SK-N-SH treated with all-trans-retinoic acid at 6 μM for 48 hours (cell line): ENCODE data around the gene PRPF40B.

Source experiments
- ATAC-seq: fragments of 200-7000 bp; cut with Tn5 transposase; 3 replicates; pipeline ENCODE4 v1.9.1; 2020; ENCODE audit warnings: mild to moderate bottlenecking, moderate library complexity
- ARNTL ChIP-seq: fragments of 450-650 bp; formaldehyde crosslinking; IDR thresholded peaks from 2 replicates; pipeline ENCODE4 v1.5.0; 2020; ENCODE audit warnings: low read depth, mild to moderate bottlenecking, moderate library complexity, borderline replicate concordance
- BACH2 ChIP-seq: fragments of 250-450 bp; sonication (Bioruptor Pico); IDR thresholded peaks from 2 replicates; pipeline ENCODE4 v1.9.0; 2021; ENCODE audit warnings: mild to moderate bottlenecking, borderline replicate concordance
- CSDC2 ChIP-seq: fragments of 250-450 bp; sonication (Bioruptor Pico); IDR thresholded peaks from 2 replicates; pipeline ENCODE4 v1.5.0; 2020; ENCODE audit warnings: mild to moderate bottlenecking, moderate library complexity
- ESRRG ChIP-seq: fragments of 250-450 bp; sonication (Bioruptor Pico); IDR thresholded peaks from 2 replicates; pipeline ENCODE4 v1.6.1; 2021; ENCODE audit warnings: mild to moderate bottlenecking
- GLIS3 ChIP-seq: fragments of 250-450 bp; sonication (Bioruptor Pico); IDR thresholded peaks from 2 replicates; pipeline ENCODE4 v1.5.0; 2020; ENCODE audit warnings: mild to moderate bottlenecking, moderate library complexity
- ISL1 ChIP-seq: fragments of 250-450 bp; sonication (Bioruptor Pico); IDR thresholded peaks from 2 replicates; pipeline ENCODE4 v2.1.2; 2022; ENCODE audit warnings: mild to moderate bottlenecking, moderate library complexity
- OSR1 ChIP-seq: fragments of 250-450 bp; sonication (Bioruptor Pico); IDR thresholded peaks from 2 replicates; pipeline ENCODE4 v1.8.0; 2022; ENCODE audit warnings: moderate library complexity, mild to moderate bottlenecking, inconsistent platforms
- PPARA ChIP-seq: fragments of 250-450 bp; sonication (Bioruptor Pico); IDR thresholded peaks from 2 replicates; pipeline ENCODE4 v1.5.0; 2020; ENCODE audit warnings: mild to moderate bottlenecking, borderline replicate concordance
- RARB ChIP-seq: fragments of 250-450 bp; sonication (Bioruptor Pico); IDR thresholded peaks from 2 replicates; pipeline ENCODE4 v1.8.0; 2021; ENCODE audit warnings: mild to moderate bottlenecking, moderate library complexity
- SNAI2 ChIP-seq: fragments of 250-450 bp; sonication (Bioruptor Pico); IDR thresholded peaks from 2 replicates; pipeline ENCODE4 v1.5.0; 2020; ENCODE audit warnings: mild to moderate bottlenecking, moderate library complexity
- TCF4 ChIP-seq: fragments of 250-450 bp; sonication (Bioruptor Pico); IDR thresholded peaks from 2 replicates; pipeline ENCODE4 v1.8.0; 2021; ENCODE audit warnings: mild to moderate bottlenecking, moderate library complexity, borderline replicate concordance
- ZC3H10 ChIP-seq: fragments of 250-450 bp; sonication (Bioruptor Pico); IDR thresholded peaks from 2 replicates; pipeline ENCODE4 v1.5.1; 2021; ENCODE audit warnings: mild to moderate bottlenecking, moderate library complexity
- ZFP3 ChIP-seq: fragments of 250-450 bp; sonication (Bioruptor Pico); IDR thresholded peaks from 2 replicates; pipeline ENCODE4 v1.5.0; 2020; ENCODE audit warnings: mild to moderate bottlenecking, moderate library complexity
- ZFP30 ChIP-seq: fragments of 450-650 bp; formaldehyde crosslinking; IDR thresholded peaks from 2 replicates; pipeline ENCODE4 v1.5.0; 2022; ENCODE audit warnings: mild to moderate bottlenecking, moderate library complexity
- ZNF565 ChIP-seq: fragments of 450-650 bp; formaldehyde crosslinking; conservative IDR thresholded peaks from 2 replicates; pipeline ENCODE4 v1.5.0; 2020; ENCODE audit warnings: low read depth, mild to moderate bottlenecking, moderate library complexity
- ZNF70 ChIP-seq: fragments of 450-650 bp; formaldehyde crosslinking; IDR thresholded peaks from 2 replicates; pipeline ENCODE4 v1.5.0; 2020; ENCODE audit warnings: mild to moderate bottlenecking, moderate library complexity
- TF ChIP-seq, protein P1 (sequence below): fragments of 250-450 bp; sonication (Bioruptor Pico); IDR thresholded peaks from 2 replicates; pipeline ENCODE4 v1.8.0; 2020; ENCODE audit warnings: mild to moderate bottlenecking, moderate library complexity, borderline replicate concordance
- TF ChIP-seq, protein P2 (sequence below): fragments of 250-450 bp; sonication (Bioruptor Pico); IDR thresholded peaks from 2 replicates; pipeline ENCODE4 v1.5.1; 2020; ENCODE audit warnings: low read depth, mild to moderate bottlenecking, moderate library complexity
- TF ChIP-seq, protein P3 (sequence below): fragments of 250-450 bp; sonication (Bioruptor Pico); IDR thresholded peaks from 2 replicates; pipeline ENCODE4 v1.8.0; 2021; ENCODE audit warnings: low read depth, mild to moderate bottlenecking, moderate library complexity, borderline replicate concordance
- TF ChIP-seq, protein P4 (sequence below): fragments of 250-450 bp; sonication (Bioruptor Pico); IDR thresholded peaks from 2 replicates; pipeline ENCODE4 v1.5.1; 2021; ENCODE audit warnings: mild to moderate bottlenecking, moderate library complexity
- TF ChIP-seq, protein P5 (sequence below): fragments of 250-450 bp; sonication (Bioruptor Pico); IDR thresholded peaks from 2 replicates; pipeline ENCODE4 v1.5.0; 2020; ENCODE audit warnings: mild to moderate bottlenecking, moderate library complexity

Gene PRPF40B

DNA sequence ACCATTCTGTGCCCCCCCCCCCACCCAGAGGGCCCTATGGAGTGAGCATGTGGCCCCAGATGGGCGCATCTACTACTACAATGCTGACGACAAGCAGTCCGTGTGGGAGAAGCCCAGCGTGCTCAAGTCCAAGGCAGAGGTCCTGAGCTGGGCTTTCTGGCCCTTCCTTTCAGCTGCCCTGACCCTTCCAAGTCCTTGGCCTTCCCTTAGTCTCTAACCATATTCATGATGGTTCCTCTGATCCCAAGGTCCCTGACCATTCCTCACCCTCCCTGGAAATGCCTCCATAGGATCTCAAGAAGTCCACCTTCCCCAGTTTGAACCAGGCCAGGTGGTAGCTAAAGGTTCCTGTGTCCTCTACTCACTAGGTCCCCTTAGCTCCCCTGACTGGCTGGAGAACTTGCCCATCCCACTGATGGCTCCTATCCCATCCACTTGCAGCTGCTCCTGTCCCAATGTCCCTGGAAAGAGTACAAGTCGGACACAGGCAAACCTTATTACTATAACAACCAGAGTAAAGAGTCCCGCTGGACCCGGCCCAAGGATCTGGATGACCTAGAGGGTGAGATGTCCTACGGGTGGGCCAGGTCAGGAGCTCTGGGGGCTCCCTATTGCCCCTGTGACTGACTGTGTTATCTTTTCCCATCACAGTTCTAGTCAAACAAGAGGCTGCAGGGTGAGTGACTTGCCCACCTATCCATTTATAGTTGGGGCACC is 9.8 kb downstream of the PRPF40B start:
- no peak for TF ChIP-seq RARB (CRISPR knock-in tag)
- TF ChIP-seq GLIS3 (CRISPR knock-in tag), result no peak
- TF ChIP-seq ZC3H10 (CRISPR knock-in tag), result no peak
- TF ChIP-seq ZFP3 (CRISPR knock-in tag), result no peak
- TF ChIP-seq SNAI2, result no peak
- TF ChIP-seq ZNF565, result no peak
- TF ChIP-seq ZFP30, result no peak
- TF ChIP-seq ZNF70 (CRISPR knock-in tag), result no peak
- no peak for TF ChIP-seq BACH2 (CRISPR knock-in tag)
- no peak for TF ChIP-seq TCF4 (CRISPR knock-in tag)
- TF ChIP-seq PPARA (CRISPR knock-in tag), result no peak
- no peak for TF ChIP-seq OSR1 (CRISPR knock-in tag)
- no peak for TF ChIP-seq ARNTL (CRISPR knock-in tag)
- no peak for ATAC-seq

DNA sequence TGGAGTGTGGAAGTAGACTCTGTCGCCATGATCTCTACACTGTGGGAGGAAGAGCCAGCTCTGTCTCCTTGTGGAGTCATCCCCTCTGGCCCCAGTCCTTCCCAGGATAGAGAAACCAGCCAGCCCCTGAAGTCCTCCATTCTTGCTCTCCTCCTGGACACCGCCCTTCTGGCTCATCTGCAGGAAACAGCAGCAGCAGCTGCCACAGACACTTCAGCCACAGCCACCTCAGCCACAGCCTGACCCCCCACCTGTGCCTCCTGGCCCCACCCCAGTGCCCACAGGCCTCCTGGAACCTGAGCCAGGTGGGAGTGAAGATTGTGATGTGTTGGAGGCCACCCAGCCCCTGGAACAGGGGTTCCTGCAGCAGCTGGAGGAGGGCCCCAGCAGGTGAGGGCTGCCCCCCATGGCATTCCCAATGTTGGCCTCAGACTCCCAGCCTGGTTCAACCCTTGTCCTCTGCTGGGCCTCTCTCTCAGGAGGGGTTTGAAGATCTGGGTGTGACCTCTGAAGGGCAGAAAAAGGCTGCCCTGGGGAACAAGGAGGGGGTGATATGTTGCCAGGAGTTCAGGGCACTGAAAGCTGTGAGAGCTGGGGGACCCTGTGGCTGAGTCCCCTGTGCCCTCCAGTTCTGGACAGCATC is 10.5 kb downstream of the PRPF40B start:
- TF ChIP-seq ISL1 (no peak), SNAI2 (no peak), GLIS3 (CRISPR knock-in tag) (no peak), ESRRG (CRISPR knock-in tag) (no peak), BACH2 (CRISPR knock-in tag) (no peak), ZFP3 (CRISPR knock-in tag) (no peak), ZNF565 (no peak)
- TF ChIP-seq, protein P1, sequence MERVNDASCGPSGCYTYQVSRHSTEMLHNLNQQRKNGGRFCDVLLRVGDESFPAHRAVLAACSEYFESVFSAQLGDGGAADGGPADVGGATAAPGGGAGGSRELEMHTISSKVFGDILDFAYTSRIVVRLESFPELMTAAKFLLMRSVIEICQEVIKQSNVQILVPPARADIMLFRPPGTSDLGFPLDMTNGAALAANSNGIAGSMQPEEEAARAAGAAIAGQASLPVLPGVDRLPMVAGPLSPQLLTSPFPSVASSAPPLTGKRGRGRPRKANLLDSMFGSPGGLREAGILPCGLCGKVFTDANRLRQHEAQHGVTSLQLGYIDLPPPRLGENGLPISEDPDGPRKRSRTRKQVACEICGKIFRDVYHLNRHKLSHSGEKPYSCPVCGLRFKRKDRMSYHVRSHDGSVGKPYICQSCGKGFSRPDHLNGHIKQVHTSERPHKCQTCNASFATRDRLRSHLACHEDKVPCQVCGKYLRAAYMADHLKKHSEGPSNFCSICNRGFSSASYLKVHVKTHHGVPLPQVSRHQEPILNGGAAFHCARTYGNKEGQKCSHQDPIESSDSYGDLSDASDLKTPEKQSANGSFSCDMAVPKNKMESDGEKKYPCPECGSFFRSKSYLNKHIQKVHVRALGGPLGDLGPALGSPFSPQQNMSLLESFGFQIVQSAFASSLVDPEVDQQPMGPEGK, result no peak
- TF ChIP-seq, protein P2, sequence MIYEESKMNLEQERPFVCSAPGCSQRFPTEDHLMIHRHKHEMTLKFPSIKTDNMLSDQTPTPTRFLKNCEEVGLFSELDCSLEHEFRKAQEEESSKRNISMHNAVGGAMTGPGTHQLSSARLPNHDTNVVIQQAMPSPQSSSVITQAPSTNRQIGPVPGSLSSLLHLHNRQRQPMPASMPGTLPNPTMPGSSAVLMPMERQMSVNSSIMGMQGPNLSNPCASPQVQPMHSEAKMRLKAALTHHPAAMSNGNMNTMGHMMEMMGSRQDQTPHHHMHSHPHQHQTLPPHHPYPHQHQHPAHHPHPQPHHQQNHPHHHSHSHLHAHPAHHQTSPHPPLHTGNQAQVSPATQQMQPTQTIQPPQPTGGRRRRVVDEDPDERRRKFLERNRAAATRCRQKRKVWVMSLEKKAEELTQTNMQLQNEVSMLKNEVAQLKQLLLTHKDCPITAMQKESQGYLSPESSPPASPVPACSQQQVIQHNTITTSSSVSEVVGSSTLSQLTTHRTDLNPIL (CRISPR knock-in tag), result no peak
- TF ChIP-seq, protein P3, sequence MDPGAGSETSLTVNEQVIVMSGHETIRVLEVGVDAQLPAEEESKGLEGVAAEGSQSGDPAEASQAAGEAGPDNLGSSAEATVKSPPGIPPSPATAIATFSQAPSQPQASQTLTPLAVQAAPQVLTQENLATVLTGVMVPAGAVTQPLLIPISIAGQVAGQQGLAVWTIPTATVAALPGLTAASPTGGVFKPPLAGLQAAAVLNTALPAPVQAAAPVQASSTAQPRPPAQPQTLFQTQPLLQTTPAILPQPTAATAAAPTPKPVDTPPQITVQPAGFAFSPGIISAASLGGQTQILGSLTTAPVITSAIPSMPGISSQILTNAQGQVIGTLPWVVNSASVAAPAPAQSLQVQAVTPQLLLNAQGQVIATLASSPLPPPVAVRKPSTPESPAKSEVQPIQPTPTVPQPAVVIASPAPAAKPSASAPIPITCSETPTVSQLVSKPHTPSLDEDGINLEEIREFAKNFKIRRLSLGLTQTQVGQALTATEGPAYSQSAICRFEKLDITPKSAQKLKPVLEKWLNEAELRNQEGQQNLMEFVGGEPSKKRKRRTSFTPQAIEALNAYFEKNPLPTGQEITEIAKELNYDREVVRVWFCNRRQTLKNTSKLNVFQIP, result no peak
- TF ChIP-seq, protein P4, sequence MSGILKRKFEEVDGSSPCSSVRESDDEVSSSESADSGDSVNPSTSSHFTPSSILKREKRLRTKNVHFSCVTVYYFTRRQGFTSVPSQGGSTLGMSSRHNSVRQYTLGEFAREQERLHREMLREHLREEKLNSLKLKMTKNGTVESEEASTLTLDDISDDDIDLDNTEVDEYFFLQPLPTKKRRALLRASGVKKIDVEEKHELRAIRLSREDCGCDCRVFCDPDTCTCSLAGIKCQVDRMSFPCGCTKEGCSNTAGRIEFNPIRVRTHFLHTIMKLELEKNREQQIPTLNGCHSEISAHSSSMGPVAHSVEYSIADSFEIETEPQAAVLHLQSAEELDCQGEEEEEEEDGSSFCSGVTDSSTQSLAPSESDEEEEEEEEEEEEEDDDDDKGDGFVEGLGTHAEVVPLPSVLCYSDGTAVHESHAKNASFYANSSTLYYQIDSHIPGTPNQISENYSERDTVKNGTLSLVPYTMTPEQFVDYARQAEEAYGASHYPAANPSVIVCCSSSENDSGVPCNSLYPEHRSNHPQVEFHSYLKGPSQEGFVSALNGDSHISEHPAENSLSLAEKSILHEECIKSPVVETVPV, result no peak
- TF ChIP-seq, protein P5, sequence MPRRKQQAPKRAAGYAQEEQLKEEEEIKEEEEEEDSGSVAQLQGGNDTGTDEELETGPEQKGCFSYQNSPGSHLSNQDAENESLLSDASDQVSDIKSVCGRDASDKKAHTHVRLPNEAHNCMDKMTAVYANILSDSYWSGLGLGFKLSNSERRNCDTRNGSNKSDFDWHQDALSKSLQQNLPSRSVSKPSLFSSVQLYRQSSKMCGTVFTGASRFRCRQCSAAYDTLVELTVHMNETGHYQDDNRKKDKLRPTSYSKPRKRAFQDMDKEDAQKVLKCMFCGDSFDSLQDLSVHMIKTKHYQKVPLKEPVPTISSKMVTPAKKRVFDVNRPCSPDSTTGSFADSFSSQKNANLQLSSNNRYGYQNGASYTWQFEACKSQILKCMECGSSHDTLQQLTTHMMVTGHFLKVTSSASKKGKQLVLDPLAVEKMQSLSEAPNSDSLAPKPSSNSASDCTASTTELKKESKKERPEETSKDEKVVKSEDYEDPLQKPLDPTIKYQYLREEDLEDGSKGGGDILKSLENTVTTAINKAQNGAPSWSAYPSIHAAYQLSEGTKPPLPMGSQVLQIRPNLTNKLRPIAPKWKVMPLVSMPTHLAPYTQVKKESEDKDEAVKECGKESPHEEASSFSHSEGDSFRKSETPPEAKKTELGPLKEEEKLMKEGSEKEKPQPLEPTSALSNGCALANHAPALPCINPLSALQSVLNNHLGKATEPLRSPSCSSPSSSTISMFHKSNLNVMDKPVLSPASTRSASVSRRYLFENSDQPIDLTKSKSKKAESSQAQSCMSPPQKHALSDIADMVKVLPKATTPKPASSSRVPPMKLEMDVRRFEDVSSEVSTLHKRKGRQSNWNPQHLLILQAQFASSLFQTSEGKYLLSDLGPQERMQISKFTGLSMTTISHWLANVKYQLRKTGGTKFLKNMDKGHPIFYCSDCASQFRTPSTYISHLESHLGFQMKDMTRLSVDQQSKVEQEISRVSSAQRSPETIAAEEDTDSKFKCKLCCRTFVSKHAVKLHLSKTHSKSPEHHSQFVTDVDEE (CRISPR knock-in tag), result no peak
- TF ChIP-seq, all 23 proteins: peak for 0
- no peak for ATAC-seq

DNA sequence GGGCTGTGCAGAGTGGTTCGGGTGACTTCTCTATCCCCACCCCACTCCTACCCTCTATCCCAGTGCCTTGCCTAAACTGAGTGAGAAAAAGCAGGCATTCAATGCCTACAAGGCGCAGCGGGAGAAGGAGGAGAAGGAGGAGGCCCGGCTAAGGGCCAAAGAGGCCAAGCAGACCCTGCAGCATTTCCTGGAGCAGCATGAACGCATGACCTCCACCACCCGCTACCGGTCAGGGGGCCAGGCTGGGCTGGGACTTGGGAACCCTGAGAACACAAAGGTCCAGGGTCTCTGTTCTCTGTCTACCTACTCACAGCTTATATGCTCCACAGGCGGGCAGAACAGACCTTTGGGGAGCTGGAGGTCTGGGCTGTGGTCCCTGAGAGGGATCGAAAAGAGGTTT is 11.7 kb downstream of the PRPF40B start:
- ATAC-seq, result no peak
- TF ChIP-seq GLIS3 (CRISPR knock-in tag), result no peak
- no peak for TF ChIP-seq BACH2 (CRISPR knock-in tag)
- TF ChIP-seq, protein P4, result no peak
- TF ChIP-seq ESRRG (CRISPR knock-in tag), result no peak
- no peak for TF ChIP-seq TCF4 (CRISPR knock-in tag)
- TF ChIP-seq, protein P2 (CRISPR knock-in tag), result no peak
- TF ChIP-seq, protein P5 (CRISPR knock-in tag), result no peak
- no peak for TF ChIP-seq ZC3H10 (CRISPR knock-in tag)
- no peak for TF ChIP-seq CSDC2 (CRISPR knock-in tag)
